DND-41 (cell line): ENCODE data around the gene MGAT4A.
A peak's percentile ranks its signal among the peaks of the same experiment; 100 is the strongest.

Experiments
- ATAC-seq: fragments of 200-7000 bp; cut with Tn5 transposase; 3 replicates; pipeline ENCODE4 v1.9.1; 2021; ENCODE audit warnings: low read depth; ENCODE audit not compliant: insufficient read depth
- DNase-seq: peaks from one replicate; pipeline ENCODE4 v3.0.0-alpha.2; 2020
- H2AFZ ChIP-seq: 2 replicates; pipeline ENCODE4 v1.6.0; 2012; ENCODE audit warnings: low read depth, low read length
- H3K27ac ChIP-seq: 2 replicates; pipeline ENCODE4 v1.5.1; 2012; ENCODE audit warnings: low read length, inconsistent platforms
- H3K27me3 ChIP-seq: fragments of 200-600 bp; sonication (generic); 2 replicates; pipeline ENCODE4 v1.6.0; 2012; ENCODE audit warnings: low read length, mild to moderate bottlenecking, inconsistent platforms; ENCODE audit not compliant: insufficient read depth, poor library complexity
- H3K36me3 ChIP-seq: 2 replicates; pipeline ENCODE4 v1.5.1; 2012; ENCODE audit warnings: low read length, inconsistent platforms; ENCODE audit not compliant: insufficient read depth
- H3K4me1 ChIP-seq: 2 replicates; pipeline ENCODE4 v1.5.1; 2012; ENCODE audit warnings: mild to moderate bottlenecking, low read length; ENCODE audit not compliant: insufficient read depth
- H3K4me2 ChIP-seq: 2 replicates; pipeline ENCODE4 v1.6.0; 2012; ENCODE audit warnings: mild to moderate bottlenecking, moderate library complexity, low read length, inconsistent platforms; ENCODE audit not compliant: insufficient read depth
- H3K4me3 ChIP-seq, 2 experiments: fragments of 200-600 bp in 1 of 2; shearing (Covaris generic) in 1 of 2; 2 replicates each; pipeline ENCODE4 v1.5.1; 2012 to 2016; ENCODE audit warnings: inconsistent platforms in 2 of 2, low read length in 2 of 2, mild to moderate bottlenecking in 2 of 2, low read depth in 1 of 2, moderate library complexity in 1 of 2
- H3K79me2 ChIP-seq: 2 replicates; pipeline ENCODE4 v1.6.0; 2012; ENCODE audit warnings: low read length, inconsistent platforms; ENCODE audit not compliant: insufficient read depth
- H3K9ac ChIP-seq: 2 replicates; pipeline ENCODE4 v1.6.0; 2012; ENCODE audit warnings: low read depth, mild to moderate bottlenecking, inconsistent platforms, low read length, moderate library complexity
- H3K9me3 ChIP-seq: 2 replicates; pipeline ENCODE4 v1.5.1; 2012; ENCODE audit warnings: low read length, moderate library complexity, mild to moderate bottlenecking, inconsistent platforms; ENCODE audit not compliant: insufficient read depth, severe bottlenecking
- H4K20me1 ChIP-seq: 2 replicates; pipeline ENCODE4 v1.6.0; 2012; ENCODE audit warnings: low read length; ENCODE audit not compliant: insufficient read depth
- EZH2 ChIP-seq: IDR thresholded peaks from 3 replicates; pipeline ENCODE4 v1.6.1; 2012; ENCODE audit warnings: borderline replicate concordance, low read depth, mild to moderate bottlenecking, moderate library complexity, low read length, inconsistent platforms; ENCODE audit not compliant: severe bottlenecking
- TF ChIP-seq, protein P1 (sequence below): IDR thresholded peaks from 2 replicates; pipeline ENCODE4 v1.5.1; 2012; ENCODE audit warnings: borderline replicate concordance, low read length, moderate library complexity, mild to moderate bottlenecking; ENCODE audit not compliant: poor library complexity, severe bottlenecking; ENCODE audit errors: extremely low read depth

The MGAT4A gene

DNA sequence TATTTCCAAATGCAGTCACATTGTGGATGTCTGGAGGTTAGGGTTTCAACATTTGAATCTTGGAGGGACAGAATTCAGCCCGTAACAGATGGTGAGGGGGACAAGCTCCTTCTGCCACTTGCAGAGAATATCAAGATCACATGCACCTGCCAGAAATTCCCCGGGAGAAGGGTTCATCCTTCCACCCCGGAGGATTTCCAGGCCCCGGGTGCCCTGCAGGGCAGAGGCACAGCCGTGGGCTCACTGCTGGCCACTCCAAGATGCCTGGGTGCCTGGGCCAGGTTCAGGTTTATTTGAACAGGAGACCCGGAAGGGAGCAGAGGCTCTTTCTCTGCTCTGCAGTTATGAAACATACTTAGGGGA lies 38.2 kb upstream of the MGAT4A start:
- TF ChIP-seq, protein P1, sequence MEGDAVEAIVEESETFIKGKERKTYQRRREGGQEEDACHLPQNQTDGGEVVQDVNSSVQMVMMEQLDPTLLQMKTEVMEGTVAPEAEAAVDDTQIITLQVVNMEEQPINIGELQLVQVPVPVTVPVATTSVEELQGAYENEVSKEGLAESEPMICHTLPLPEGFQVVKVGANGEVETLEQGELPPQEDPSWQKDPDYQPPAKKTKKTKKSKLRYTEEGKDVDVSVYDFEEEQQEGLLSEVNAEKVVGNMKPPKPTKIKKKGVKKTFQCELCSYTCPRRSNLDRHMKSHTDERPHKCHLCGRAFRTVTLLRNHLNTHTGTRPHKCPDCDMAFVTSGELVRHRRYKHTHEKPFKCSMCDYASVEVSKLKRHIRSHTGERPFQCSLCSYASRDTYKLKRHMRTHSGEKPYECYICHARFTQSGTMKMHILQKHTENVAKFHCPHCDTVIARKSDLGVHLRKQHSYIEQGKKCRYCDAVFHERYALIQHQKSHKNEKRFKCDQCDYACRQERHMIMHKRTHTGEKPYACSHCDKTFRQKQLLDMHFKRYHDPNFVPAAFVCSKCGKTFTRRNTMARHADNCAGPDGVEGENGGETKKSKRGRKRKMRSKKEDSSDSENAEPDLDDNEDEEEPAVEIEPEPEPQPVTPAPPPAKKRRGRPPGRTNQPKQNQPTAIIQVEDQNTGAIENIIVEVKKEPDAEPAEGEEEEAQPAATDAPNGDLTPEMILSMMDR = no peak
- TF ChIP-seq EZH2 = no peak
- H4K20me1 ChIP-seq = no peaks in the 10 kb centered on the region
- H3K79me2 ChIP-seq = peaks cover 16% of the 10 kb centered on the region; the same call in 1 of the 2 replicates
- ATAC-seq (no peak), DNase-seq (no peak)
- peaks cover 88% of the 10 kb centered on the region for H3K4me1 ChIP-seq
- peak overlapping the region; percentile 44 for H2AFZ ChIP-seq
- H3K9ac ChIP-seq = peak overlapping the region; percentile 66
- peak overlapping the region; percentile 68 for H3K4me2 ChIP-seq
- peak overlapping the region in 1 of 2 experiments; percentile 59; a peak in 2 of 4 replicates for H3K4me3 ChIP-seq
- H3K27me3 ChIP-seq = no peaks in the 10 kb centered on the region
- peak overlapping the region; percentile 92 for H3K27ac ChIP-seq
- H3K36me3 ChIP-seq = peaks cover 13% of the 10 kb centered on the region
- no peaks in the 10 kb centered on the region for H3K9me3 ChIP-seq

DNA sequence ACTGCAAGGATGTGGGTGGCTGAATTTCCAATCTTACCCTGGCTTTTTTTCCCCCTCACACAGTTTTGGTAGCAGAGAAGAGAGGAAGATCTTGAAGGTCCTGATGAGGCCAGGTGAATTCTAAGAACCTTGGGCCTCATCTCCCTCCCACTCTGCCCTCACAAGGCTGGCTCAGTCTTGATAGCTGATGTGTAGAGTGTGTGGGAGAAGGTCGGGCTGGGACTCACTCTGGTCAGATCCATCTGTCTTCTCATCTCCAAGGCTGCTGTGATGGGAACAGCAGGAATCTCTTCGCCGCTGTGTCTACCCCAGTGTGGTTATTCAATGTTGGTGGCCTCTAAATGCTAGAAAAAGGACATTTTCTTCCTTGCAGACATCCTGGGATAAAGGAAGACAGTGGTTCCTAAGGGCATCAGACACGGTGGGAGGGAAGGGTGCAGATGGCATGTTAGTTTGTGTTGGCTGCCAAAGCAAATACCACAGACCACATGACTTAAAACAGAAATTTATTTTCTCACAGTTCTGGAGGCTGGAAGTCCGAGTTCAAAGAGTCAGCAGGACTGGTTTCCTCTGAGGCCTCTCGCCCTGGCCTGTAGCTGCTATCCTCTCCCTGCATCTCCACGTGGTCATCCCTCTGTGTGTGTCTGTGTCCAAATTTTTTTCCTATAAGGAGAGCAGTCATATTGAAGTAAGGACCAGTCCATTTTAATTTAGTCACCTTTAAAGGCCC lies 37.6 kb upstream of the MGAT4A start:
- Histone ChIP-seq H3K4me3 (peak overlapping the region in 1 of 2 experiments; percentile 59; a peak in 2 of 4 replicates), H3K27ac (peak overlapping the region; percentile 92), H3K36me3 (peaks cover 13% of the 10 kb centered on the region), H3K9me3 (no peaks in the 10 kb centered on the region), H4K20me1 (no peaks in the 10 kb centered on the region), H3K9ac (peak overlapping the region; percentile 66), H3K4me2 (peak overlapping the region; percentile 68), H3K4me1 (peaks cover 89% of the 10 kb centered on the region), H2AFZ (no peak overlapping the region), H3K27me3 (no peaks in the 10 kb centered on the region), H3K79me2 (peaks cover 16% of the 10 kb centered on the region; the same call in 1 of the 2 replicates)
- ATAC-seq (peak; percentile 59), DNase-seq (peak; percentile 81)
- TF ChIP-seq EZH2 = no peak
- TF ChIP-seq, protein P1 = no peak

DNA sequence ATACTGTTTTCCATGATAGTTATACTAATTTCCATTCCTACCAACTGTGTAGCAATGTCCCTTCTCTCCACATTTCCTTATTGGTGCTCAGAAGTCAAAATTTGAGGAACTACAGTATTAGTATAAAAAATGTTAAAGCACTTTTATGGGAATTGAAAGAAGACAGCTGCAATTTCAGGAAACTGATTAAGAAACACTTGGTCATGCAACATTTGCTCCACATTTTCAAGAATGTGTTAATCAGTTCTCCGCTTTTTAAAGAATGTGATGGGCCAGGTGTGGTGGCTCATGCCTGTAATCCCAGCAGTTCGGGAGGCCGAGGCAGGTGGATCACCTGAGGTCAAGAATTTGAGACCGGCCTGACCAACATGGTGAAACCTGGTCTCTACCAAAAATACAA lies 33.6 kb upstream of the MGAT4A start:
- Histone ChIP-seq H3K9ac (no peak overlapping the region), H3K4me1 (peaks cover 87% of the 10 kb centered on the region), H3K4me3 (no peak overlapping the region), H3K79me2 (peaks cover 9% of the 10 kb centered on the region; the same call in 1 of the 2 replicates), H2AFZ (no peak overlapping the region), H3K36me3 (peaks cover 24% of the 10 kb centered on the region), H3K27me3 (no peaks in the 10 kb centered on the region), H3K27ac (peak overlapping the region; percentile 21; the same call in 1 of the 2 replicates), H3K9me3 (no peaks in the 10 kb centered on the region), H3K4me2 (no peak overlapping the region), H4K20me1 (no peaks in the 10 kb centered on the region)
- ATAC-seq (no peak), DNase-seq (no peak)
- TF ChIP-seq, protein P1 = no peak
- no peak for TF ChIP-seq EZH2
